CD4-positive, alpha-beta T cell (primary cell): Measurements from ENCODE around the gene C11orf58. TPM values are rescaled to one million over a fixed set of nuclear protein-coding genes. Genes with fewer than 3 reads are reported as not detected.
A peak's percentile ranks its signal among the peaks of the same experiment; 100 is the strongest.

Experiments used
- ATAC-seq: fragments of 200-7000 bp; cut with Tn5 transposase; one replicate; pipeline ENCODE4 v1.10.0; 2022; ENCODE audit warnings: mild to moderate bottlenecking; ENCODE audit not compliant: poor library complexity
- CTCF ChIA-PET: fragments of 350-600 bp; sonication (Branson Sonifier 250); formaldehyde crosslinking; loops from one replicate; lab custom pipeline; 2021; ENCODE audit warnings: antibody characterized with exemption, inconsistent platforms; lab: Charles Lee
- POLR2A ChIA-PET: fragments of 350-600 bp; sonication (Branson Sonifier 250); formaldehyde crosslinking; loops from one replicate; lab custom pipeline; 2021; ENCODE audit warnings: antibody characterized with exemption, inconsistent platforms; lab: Charles Lee
- DNase-seq, 14 experiments: peaks; one replicate each; pipeline ENCODE4 v3.0.0-alpha.2; 2013 to 2020; ENCODE audit warnings: mixed read lengths in 2 of 14
- H3K27ac ChIP-seq, 2 donors: one replicate each; pipeline versions ENCODE4 v1.5.1 to v1.7.0; 2013; ENCODE audit warnings: low read length in 2 of 2, low read depth in 1 of 2, mild to moderate bottlenecking in 1 of 2
- H3K27me3 ChIP-seq, 2 experiments: 1 replicate in 1 of 2; 2 replicates in 1 of 2; pipeline versions ENCODE4 v1.6.1 to v1.7.0; 2013; ENCODE audit warnings: low read length in 2 of 2, control low read depth in 1 of 2, mild to moderate bottlenecking in 1 of 2, moderate library complexity in 1 of 2; ENCODE audit not compliant: insufficient read depth in 2 of 2, control insufficient read depth in 1 of 2
- H3K36me3 ChIP-seq: one replicate; pipeline ENCODE4 v1.6.1; 2013; ENCODE audit warnings: low read length, control low read depth; ENCODE audit not compliant: insufficient read depth
- H3K4me1 ChIP-seq: one replicate; pipeline ENCODE4 v1.6.1; 2013; ENCODE audit warnings: low read length, control low read depth; ENCODE audit not compliant: insufficient read depth
- H3K4me3 ChIP-seq: one replicate; pipeline ENCODE4 v1.5.1; 2013; ENCODE audit warnings: mild to moderate bottlenecking, low read length, moderate library complexity
- H3K9me3 ChIP-seq, 2 experiments: 1 replicate in 1 of 2; 2 replicates in 1 of 2; pipeline versions ENCODE4 v1.6.1 to v1.7.0; 2013; ENCODE audit warnings: low read length in 2 of 2, mild to moderate bottlenecking in 2 of 2, control low read depth in 1 of 2, moderate library complexity in 1 of 2; ENCODE audit not compliant: control insufficient read depth in 1 of 2, insufficient read depth in 1 of 2
- H3K27ac Mint-ChIP-seq: one replicate; pipeline ENCODE4 v1.8.0; 2020; ENCODE audit warnings: mixed read lengths
- H3K27me3 Mint-ChIP-seq: one replicate; pipeline ENCODE4 v1.8.0; 2021; ENCODE audit warnings: mixed read lengths
- H3K36me3 Mint-ChIP-seq: one replicate; pipeline ENCODE4 v1.8.0; 2021; ENCODE audit warnings: low read depth, mixed read lengths
- H3K4me1 Mint-ChIP-seq: one replicate; pipeline ENCODE4 v1.8.0; 2021; ENCODE audit warnings: low read depth, mixed read lengths
- H3K4me3 Mint-ChIP-seq: one replicate; pipeline ENCODE4 v1.8.0; 2020; ENCODE audit warnings: mild to moderate bottlenecking, mixed read lengths
- H3K9me3 Mint-ChIP-seq: one replicate; pipeline ENCODE4 v1.8.0; 2020; ENCODE audit warnings: mixed read lengths
- intact Hi-C, 2 experiments: fragments of 100-400 bp; cut with DNase I in 1 of 2; cut with micrococcal nuclease in 1 of 2; formaldehyde crosslinking; loops; one replicate each; pipeline versions ENCODE4 v1.15.1 to v1.9.0; 2023 to 2025; cut with DNase I, micrococcal nuclease
- polyA plus RNA-seq, 2 donors: library from polyadenylated mRNA; unstranded; fragments of 120-200 nt; gene quantifications; one replicate each; pipeline ENCODE4 v1.2.1, GENCODE V29; 2013
- total RNA-seq, 174 experiments: library from RNA in 2 of 174; stranded (reverse) in 2 of 174; gene quantifications; one replicate each; pipeline ENCODE4 v1.2.3 and lab custom pipeline; 2021 to 2026
- TF ChIP-seq, protein P1 (sequence below): fragments of 200-600 bp; IDR thresholded peaks from one replicate; pipeline ENCODE4 v1.8.0; 2022; ENCODE audit warnings: antibody characterized with exemption, mild to moderate bottlenecking

Gene C11orf58
- 100 to 1,000 TPM; 145 to 150 TPM for total RNA-seq
- polyA plus RNA-seq (2013, experiment 1 of 2) = 175 TPM
- 185 TPM for polyA plus RNA-seq (2013, experiment 2 of 2)
- total RNA-seq (lab: John Stamatoyannopoulos, UW) = 149 to 304 (median 223) reads per million in 172 experiments

DNA sequence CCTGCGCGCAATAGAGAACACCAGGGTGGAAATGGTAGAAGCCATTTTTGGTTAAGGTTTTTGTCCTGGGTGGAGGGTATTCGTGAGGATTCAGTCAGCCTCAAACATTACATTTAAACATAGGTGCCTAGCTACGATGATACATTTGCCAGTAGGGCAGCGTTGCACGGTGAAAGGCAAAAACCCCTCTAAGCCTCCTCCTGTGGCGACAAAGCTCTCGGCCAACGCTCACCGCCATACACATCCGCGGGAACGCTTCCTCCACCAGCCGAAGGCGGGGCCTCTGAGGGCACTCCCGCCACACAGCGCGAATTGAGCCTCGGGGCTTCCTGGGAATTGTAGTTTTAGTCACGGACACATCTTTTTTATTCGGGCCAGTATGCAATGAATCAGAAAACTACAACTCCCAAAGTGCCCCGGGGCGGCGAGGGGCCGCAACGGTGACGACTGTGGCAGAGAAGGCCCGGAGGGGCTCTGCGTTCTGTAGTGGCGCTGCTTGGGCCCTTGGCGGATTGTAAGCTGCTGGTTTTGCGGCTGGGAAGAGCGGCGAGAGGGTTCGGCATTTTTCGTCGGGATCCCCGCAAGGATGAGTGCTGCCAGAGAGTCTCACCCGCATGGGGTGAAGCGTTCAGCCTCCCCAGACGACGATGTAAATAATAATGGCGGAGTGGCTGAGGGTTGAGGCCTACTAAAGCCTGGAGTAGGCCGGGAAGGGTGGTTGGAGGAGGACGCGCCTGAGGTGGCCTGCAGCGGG lies at the start of gene C11orf58:
TSS of gene C11orf58 (plus strand) at position 455 of the 754 bp plus-strand sequence. CDS start at position 587, 132 bp downstream.
- ATAC-seq (peak; percentile 94), DNase-seq (peak; percentile 89 to 99 (median 93))
- Mint-ChIP-seq H3K9me3 (no peaks in the 10 kb centered on the region), H3K36me3 (peaks cover 20% of the 10 kb centered on the region), H3K27me3 (no peaks in the 10 kb centered on the region), H3K27ac (no peak within 1 kb of the TSS), H3K4me3 (peak within 1 kb of the TSS; percentile 73), H3K4me1 (peaks cover 24% of the 10 kb centered on the region)
- ChIA-PET POLR2A (interaction anchor here (0.6 to 2.4 kb wide), 14 partner anchors 8 to 1656 kb away, joined by 3 to 26 read pairs (median 4); partner anchors contain the start of genes LDHA, PIK3C2A and RPS13), CTCF (interaction anchor here (0.7 to 1.0 kb wide), 3 partner anchors 10 to 18 kb away, joined by 3 to 5 read pairs (median 3); no protein-coding TSS in a partner anchor)
- peaks cover 36% of the 10 kb centered on the region for H3K4me1 ChIP-seq
- peak within 1 kb of the TSS; percentile 78 for H3K4me3 ChIP-seq
- intact Hi-C loops = loop anchor here (2.0 to 10.0 kb wide), 5 partner anchors 338 to 1656 kb away; partner anchors contain the start of genes RPS13 (in 2 of the 2), LDHA (in 1 of the 2), PIK3C2A (in 1 of the 2) and SERGEF (in 1 of the 2)
- TF ChIP-seq, protein P1, sequence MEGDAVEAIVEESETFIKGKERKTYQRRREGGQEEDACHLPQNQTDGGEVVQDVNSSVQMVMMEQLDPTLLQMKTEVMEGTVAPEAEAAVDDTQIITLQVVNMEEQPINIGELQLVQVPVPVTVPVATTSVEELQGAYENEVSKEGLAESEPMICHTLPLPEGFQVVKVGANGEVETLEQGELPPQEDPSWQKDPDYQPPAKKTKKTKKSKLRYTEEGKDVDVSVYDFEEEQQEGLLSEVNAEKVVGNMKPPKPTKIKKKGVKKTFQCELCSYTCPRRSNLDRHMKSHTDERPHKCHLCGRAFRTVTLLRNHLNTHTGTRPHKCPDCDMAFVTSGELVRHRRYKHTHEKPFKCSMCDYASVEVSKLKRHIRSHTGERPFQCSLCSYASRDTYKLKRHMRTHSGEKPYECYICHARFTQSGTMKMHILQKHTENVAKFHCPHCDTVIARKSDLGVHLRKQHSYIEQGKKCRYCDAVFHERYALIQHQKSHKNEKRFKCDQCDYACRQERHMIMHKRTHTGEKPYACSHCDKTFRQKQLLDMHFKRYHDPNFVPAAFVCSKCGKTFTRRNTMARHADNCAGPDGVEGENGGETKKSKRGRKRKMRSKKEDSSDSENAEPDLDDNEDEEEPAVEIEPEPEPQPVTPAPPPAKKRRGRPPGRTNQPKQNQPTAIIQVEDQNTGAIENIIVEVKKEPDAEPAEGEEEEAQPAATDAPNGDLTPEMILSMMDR = no peak
- no peaks in the 10 kb centered on the region for H3K9me3 ChIP-seq
- no peaks in the 10 kb centered on the region for H3K27me3 ChIP-seq
- peaks cover 14% of the 10 kb centered on the region for H3K36me3 ChIP-seq
- peak within 1 kb of the TSS; percentile 94 to 98 for H3K27ac ChIP-seq

DNA sequence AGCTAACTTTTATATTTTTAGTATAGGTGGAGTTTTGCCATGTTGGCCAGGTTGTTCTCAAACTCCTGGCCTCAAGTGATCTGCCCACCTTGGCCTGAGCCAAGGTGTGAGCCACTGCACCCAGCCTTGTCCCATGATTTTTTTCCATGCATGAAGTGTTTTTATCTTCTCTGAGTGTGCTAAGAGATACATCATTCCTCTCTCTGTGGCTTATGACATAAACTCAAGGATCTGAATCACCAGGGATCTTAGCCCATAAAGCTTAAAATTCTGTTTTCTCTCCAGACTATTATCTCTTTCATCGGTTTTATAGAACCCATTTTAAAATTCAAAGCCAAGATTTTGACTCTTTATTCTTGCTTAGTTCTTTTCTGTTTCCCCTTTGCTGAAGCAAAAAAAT lies 48.4 kb upstream of the C11orf58 start:
- H3K27ac Mint-ChIP-seq = no peak overlapping the region
- no peaks in the 10 kb centered on the region for H3K9me3 Mint-ChIP-seq
- TF ChIP-seq, protein P1 = no peak
- DNase-seq (no peak), ATAC-seq (no peak)
- intact Hi-C loops = no loop called here
- Histone ChIP-seq H3K4me3 (no peak overlapping the region), H3K27ac (no peak overlapping the region), H3K27me3 (no peaks in the 10 kb centered on the region), H3K36me3 (no peaks in the 10 kb centered on the region), H3K9me3 (no peaks in the 10 kb centered on the region), H3K4me1 (no peaks in the 10 kb centered on the region)
- H3K27me3 Mint-ChIP-seq = peaks cover 15% of the 10 kb centered on the region
- POLR2A ChIA-PET = no interaction called here
- no peaks in the 10 kb centered on the region for H3K4me1 Mint-ChIP-seq
- no peak overlapping the region for H3K4me3 Mint-ChIP-seq
- H3K36me3 Mint-ChIP-seq = no peaks in the 10 kb centered on the region
- CTCF ChIA-PET = no interaction called here

DNA sequence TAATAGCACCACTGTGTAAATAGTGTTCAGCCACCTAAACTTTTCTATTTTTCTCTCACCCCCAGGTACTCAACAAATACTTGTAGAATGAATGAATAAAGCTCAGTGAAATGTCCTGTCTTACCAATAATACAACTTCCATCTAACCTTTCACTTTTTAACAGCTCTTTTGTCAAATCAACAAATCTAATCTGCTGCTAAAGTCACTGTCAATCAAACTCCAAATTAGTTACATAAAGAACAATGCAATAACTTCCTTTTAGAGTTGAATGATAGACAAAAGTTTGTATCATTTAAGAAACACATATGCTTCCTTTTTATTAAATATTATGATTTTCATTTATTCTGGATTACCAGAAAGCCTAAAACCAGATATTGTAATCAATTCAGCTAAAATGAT lies 34.7 kb upstream of the C11orf58 start:
- intact Hi-C loops = no loop called here

More for the DNA sequence above, 34.7 kb upstream of the C11orf58 start:
- TF ChIP-seq, protein P1 = no peak
- H3K27ac ChIP-seq = no peak overlapping the region
- POLR2A ChIA-PET = no interaction called here
- CTCF ChIA-PET = no interaction called here
- DNase-seq = no peak
- H3K9me3 ChIP-seq = no peaks in the 10 kb centered on the region
- no peak overlapping the region for H3K27ac Mint-ChIP-seq
- no peak overlapping the region for H3K4me3 ChIP-seq
- no peaks in the 10 kb centered on the region for H3K36me3 ChIP-seq
- no peaks in the 10 kb centered on the region for H3K36me3 Mint-ChIP-seq
- H3K9me3 Mint-ChIP-seq = no peaks in the 10 kb centered on the region
- H3K27me3 ChIP-seq = peaks cover 0 to 15% of the 10 kb centered on the region in 2 experiments
- H3K4me1 ChIP-seq = no peaks in the 10 kb centered on the region
- no peak overlapping the region for H3K4me3 Mint-ChIP-seq
- no peak for ATAC-seq
- peaks cover 34% of the 10 kb centered on the region for H3K27me3 Mint-ChIP-seq
- H3K4me1 Mint-ChIP-seq = no peaks in the 10 kb centered on the region
